ENCODE measurements around the gene POU4F3.

DNA sequence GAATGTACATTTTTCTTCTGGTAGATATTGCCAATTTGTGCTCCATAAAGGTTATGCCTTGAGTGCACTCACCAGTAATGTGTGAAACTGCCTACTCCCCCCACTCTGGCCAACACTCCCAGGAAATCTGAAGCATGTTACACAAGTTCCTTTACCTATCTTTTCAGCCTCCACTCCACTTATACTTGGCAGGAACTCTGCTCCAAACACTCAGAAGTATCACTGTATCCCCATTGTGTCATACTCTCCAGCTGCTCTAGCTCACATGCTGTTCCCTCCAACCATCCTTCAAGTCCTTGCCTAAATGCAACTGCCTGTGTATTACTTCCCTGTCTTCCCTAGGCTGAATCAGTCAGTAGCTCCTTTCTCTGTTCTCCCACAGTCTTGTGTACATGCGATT lies 28.3 kb downstream of the POU4F3 start:
- TF ChIP-seq, protein P1, sequence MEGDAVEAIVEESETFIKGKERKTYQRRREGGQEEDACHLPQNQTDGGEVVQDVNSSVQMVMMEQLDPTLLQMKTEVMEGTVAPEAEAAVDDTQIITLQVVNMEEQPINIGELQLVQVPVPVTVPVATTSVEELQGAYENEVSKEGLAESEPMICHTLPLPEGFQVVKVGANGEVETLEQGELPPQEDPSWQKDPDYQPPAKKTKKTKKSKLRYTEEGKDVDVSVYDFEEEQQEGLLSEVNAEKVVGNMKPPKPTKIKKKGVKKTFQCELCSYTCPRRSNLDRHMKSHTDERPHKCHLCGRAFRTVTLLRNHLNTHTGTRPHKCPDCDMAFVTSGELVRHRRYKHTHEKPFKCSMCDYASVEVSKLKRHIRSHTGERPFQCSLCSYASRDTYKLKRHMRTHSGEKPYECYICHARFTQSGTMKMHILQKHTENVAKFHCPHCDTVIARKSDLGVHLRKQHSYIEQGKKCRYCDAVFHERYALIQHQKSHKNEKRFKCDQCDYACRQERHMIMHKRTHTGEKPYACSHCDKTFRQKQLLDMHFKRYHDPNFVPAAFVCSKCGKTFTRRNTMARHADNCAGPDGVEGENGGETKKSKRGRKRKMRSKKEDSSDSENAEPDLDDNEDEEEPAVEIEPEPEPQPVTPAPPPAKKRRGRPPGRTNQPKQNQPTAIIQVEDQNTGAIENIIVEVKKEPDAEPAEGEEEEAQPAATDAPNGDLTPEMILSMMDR (IDR thresholded peaks at IDR 0.05), result no peak
- TF ChIP-seq POLR2AphosphoS5 (IDR thresholded peaks at IDR 0.05), result no peak
